SK-N-SH treated with all-trans-retinoic acid at 6 μM for 48 hours (cell line): ENCODE data around the gene LHCGR.

ENCODE experiments used
- BACH2 ChIP-seq: fragments of 250-450 bp; sonication (Bioruptor Pico); IDR thresholded peaks from 2 replicates; pipeline ENCODE4 v1.9.0; 2021; ENCODE audit warnings: mild to moderate bottlenecking, borderline replicate concordance
- RARB ChIP-seq: fragments of 250-450 bp; sonication (Bioruptor Pico); IDR thresholded peaks from 2 replicates; pipeline ENCODE4 v1.8.0; 2021; ENCODE audit warnings: mild to moderate bottlenecking, moderate library complexity
- TF ChIP-seq, protein P1 (sequence below): fragments of 250-450 bp; sonication (Bioruptor Pico); IDR thresholded peaks from 2 replicates; pipeline ENCODE4 v1.8.0; 2021; ENCODE audit warnings: low read depth, mild to moderate bottlenecking, moderate library complexity, borderline replicate concordance
- TF ChIP-seq, protein P2 (sequence below): fragments of 250-450 bp; sonication (Bioruptor Pico); IDR thresholded peaks from 2 replicates; pipeline ENCODE4 v1.5.0; 2020; ENCODE audit warnings: mild to moderate bottlenecking, moderate library complexity

DNA sequence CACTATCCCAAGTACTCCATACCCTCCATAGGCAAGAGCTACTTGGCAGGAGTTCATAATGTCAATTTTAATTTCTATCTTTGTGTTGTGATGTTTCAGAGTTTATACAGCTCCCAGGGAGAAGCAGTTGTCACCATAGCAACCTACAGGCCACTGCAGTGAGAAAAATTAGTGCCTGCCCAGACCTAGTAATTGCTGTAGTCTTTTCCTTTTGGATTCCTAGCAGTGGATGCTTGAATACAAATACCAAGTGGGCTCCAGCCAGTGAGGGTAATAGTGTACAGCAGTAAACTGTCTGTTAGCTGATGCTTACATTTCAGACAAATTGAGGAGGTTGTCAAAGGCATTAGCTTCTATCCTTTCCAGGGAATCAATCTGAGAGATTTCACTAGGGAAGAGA, 26.7 kb downstream of the LHCGR start:
- TF ChIP-seq, protein P1, sequence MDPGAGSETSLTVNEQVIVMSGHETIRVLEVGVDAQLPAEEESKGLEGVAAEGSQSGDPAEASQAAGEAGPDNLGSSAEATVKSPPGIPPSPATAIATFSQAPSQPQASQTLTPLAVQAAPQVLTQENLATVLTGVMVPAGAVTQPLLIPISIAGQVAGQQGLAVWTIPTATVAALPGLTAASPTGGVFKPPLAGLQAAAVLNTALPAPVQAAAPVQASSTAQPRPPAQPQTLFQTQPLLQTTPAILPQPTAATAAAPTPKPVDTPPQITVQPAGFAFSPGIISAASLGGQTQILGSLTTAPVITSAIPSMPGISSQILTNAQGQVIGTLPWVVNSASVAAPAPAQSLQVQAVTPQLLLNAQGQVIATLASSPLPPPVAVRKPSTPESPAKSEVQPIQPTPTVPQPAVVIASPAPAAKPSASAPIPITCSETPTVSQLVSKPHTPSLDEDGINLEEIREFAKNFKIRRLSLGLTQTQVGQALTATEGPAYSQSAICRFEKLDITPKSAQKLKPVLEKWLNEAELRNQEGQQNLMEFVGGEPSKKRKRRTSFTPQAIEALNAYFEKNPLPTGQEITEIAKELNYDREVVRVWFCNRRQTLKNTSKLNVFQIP, result no peak
- TF ChIP-seq, protein P2, sequence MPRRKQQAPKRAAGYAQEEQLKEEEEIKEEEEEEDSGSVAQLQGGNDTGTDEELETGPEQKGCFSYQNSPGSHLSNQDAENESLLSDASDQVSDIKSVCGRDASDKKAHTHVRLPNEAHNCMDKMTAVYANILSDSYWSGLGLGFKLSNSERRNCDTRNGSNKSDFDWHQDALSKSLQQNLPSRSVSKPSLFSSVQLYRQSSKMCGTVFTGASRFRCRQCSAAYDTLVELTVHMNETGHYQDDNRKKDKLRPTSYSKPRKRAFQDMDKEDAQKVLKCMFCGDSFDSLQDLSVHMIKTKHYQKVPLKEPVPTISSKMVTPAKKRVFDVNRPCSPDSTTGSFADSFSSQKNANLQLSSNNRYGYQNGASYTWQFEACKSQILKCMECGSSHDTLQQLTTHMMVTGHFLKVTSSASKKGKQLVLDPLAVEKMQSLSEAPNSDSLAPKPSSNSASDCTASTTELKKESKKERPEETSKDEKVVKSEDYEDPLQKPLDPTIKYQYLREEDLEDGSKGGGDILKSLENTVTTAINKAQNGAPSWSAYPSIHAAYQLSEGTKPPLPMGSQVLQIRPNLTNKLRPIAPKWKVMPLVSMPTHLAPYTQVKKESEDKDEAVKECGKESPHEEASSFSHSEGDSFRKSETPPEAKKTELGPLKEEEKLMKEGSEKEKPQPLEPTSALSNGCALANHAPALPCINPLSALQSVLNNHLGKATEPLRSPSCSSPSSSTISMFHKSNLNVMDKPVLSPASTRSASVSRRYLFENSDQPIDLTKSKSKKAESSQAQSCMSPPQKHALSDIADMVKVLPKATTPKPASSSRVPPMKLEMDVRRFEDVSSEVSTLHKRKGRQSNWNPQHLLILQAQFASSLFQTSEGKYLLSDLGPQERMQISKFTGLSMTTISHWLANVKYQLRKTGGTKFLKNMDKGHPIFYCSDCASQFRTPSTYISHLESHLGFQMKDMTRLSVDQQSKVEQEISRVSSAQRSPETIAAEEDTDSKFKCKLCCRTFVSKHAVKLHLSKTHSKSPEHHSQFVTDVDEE (CRISPR knock-in tag), result no peak
- no peak for TF ChIP-seq RARB (CRISPR knock-in tag)
- no peak for TF ChIP-seq BACH2 (CRISPR knock-in tag)
